Measurements from ENCODE around the gene SHROOM1.

SHROOM1 gene, protein sequence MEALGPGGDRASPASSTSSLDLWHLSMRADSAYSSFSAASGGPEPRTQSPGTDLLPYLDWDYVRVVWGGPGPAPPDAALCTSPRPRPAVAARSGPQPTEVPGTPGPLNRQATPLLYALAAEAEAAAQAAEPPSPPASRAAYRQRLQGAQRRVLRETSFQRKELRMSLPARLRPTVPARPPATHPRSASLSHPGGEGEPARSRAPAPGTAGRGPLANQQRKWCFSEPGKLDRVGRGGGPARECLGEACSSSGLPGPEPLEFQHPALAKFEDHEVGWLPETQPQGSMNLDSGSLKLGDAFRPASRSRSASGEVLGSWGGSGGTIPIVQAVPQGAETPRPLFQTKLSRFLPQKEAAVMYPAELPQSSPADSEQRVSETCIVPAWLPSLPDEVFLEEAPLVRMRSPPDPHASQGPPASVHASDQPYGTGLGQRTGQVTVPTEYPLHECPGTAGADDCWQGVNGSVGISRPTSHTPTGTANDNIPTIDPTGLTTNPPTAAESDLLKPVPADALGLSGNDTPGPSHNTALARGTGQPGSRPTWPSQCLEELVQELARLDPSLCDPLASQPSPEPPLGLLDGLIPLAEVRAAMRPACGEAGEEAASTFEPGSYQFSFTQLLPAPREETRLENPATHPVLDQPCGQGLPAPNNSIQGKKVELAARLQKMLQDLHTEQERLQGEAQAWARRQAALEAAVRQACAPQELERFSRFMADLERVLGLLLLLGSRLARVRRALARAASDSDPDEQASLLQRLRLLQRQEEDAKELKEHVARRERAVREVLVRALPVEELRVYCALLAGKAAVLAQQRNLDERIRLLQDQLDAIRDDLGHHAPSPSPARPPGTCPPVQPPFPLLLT

DNA sequence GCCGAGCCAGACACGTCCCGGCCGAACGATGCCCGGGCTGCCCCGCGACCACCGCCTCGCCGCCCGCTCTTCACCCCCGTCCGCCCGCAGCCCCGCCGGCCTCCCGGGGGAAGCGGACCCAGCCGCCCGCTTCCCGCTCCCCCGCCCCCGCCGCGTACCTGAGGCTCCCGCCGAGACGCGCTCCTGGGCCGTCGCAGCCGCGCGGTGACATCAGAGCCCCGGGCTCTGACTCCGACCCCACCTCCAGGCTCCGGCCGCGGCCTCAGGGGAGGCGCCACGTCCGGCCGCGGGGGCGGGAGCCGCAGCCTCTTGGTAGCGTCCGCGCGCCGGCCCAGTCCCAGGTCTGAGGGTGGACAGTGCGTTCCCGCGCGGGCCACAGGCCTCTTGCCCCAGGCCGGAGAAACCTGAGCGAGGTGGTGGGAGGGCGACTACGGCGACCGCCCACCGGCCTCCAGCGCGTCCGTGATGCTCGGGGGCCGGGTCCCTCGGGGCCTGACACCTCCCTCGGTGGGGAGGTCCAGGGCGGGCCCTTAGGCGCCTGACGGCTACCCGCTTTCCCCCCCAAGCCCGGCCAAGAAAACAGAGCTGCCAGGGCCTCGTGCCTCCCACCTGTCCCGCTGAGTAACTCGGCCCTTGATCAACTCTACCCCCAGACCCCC is at the start of gene SHROOM1:
TSS of gene SHROOM1 (minus strand) at position 212 of the 659 bp plus-strand sequence. CDS start 4,507 bp downstream, outside the sequence.
- H3K4me1 Mint-ChIP-seq: peaks cover 11% of the 10 kb centered on the region
- H3K36me3 Mint-ChIP-seq: no peaks in the 10 kb centered on the region
- H3K27ac Mint-ChIP-seq: no peak within 1 kb of the TSS
- H3K9me3 Mint-ChIP-seq: no peaks in the 10 kb centered on the region
- peak within 1 kb of the TSS; percentile 93 for H3K4me3 Mint-ChIP-seq
- peaks cover 34% of the 10 kb centered on the region for H3K27me3 Mint-ChIP-seq

DNA sequence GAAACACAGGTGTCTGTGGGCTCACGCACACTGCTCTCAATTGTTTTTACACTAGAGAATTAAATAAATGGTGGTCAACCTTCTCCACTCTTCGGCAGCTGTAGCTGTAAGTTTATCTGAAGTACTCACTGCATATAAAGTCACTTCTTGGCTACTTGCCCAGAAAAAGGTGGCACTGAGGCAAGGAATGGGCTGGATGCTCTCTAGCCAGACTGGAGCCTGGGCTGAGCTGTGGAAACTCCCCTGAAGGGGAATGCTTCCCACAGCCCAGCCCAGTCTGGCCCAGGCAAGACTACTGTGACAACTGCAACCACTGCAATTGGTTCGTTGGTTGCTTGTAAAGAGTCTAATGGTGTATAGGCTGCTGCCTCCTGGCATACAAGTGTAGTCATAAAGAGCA is 47.5 kb upstream of the SHROOM1 start:
- H3K27ac Mint-ChIP-seq: peak overlapping the region; percentile 23

DNA sequence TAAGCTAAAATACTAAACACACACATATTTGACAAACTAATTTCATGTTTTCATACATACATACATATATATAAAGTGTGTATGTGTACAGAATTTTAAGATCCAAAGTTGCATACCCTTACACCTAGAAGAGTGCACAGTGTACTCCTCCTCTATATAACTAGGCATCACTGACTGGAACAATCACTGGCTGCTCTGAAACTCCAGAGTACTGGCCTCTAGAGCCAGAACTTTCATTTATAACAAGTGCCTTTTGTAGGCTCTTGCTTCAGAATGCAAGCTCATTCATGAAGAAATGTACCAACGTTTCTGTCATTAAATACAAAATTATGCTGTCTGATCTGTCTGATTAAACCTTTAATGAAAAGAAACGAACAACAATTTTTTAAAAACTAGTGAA is 47.0 kb upstream of the SHROOM1 start:
- Mint-ChIP-seq H3K36me3 (peaks cover 4% of the 10 kb centered on the region), H3K27ac (no peak overlapping the region), H3K9me3 (no peaks in the 10 kb centered on the region), H3K4me3 (no peak overlapping the region), H3K4me1 (no peaks in the 10 kb centered on the region), H3K27me3 (no peaks in the 10 kb centered on the region)

More for the DNA sequence above, 47.5 kb upstream of the SHROOM1 start:
- Mint-ChIP-seq H3K9me3 (no peaks in the 10 kb centered on the region), H3K4me1 (no peaks in the 10 kb centered on the region), H3K36me3 (peaks cover 5% of the 10 kb centered on the region), H3K27me3 (no peaks in the 10 kb centered on the region), H3K4me3 (no peak overlapping the region)

- Mint-ChIP-seq H3K4me1 (no peaks in the 10 kb centered on the region), H3K36me3 (peaks cover 4% of the 10 kb centered on the region)
Observed at GRCh38 chr5:132876020-132876759, 45.7 kb upstream of the SHROOM1 start.

GRCh38 chr5:132873930-132874271 is 43.5 kb upstream of the SHROOM1 start:
- no peaks in the 10 kb centered on the region for H3K9me3 Mint-ChIP-seq
- no peak overlapping the region for H3K27ac Mint-ChIP-seq
- peaks cover under 1% of the 10 kb centered on the region for H3K4me1 Mint-ChIP-seq
- peaks cover 5% of the 10 kb centered on the region for H3K36me3 Mint-ChIP-seq
- H3K4me3 Mint-ChIP-seq: no peak overlapping the region
- H3K27me3 Mint-ChIP-seq: no peaks in the 10 kb centered on the region

More at GRCh38 chr5:132876020-132876759, 45.7 kb upstream of the SHROOM1 start:
- Mint-ChIP-seq H3K9me3 (no peaks in the 10 kb centered on the region), H3K27me3 (no peaks in the 10 kb centered on the region), H3K27ac (no peak overlapping the region), H3K4me3 (no peak overlapping the region)

DNA sequence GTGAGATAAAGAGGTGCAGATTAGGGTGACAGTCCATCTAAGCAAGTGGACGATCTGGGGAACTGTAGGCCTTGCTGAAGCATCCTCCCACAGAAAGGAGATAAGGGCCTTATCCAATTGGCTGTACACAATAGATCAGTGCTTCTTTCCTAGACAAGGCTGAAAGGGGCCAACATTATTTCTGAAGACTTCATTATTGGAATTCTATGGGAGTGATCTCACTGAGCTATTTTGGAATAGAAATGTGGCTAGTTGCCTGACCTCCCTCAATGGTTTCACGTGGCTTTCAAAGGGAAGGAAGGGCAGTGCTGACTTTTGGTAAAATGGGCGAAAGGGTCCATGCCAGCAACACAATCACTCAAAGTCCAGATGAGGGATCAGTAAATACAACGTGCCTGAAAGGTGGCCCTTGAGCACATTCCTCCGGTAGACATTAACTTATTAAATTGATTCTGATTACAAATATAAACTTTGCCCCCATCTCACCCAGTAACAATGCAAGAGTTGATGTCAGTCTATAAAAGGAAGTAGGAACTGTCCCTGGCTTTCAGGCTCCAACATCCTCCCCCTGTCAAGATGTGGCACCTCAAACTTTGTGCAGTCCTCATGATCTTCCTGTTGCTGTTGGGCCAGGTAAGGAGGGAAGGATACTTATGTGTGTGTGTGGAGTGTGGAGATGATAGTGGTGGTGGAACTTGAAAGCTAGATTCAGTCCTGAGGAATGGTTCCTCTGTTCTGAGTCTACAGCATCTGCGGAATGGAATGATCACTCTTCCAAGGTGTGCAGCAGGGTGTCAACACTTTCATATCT is 42.9 kb upstream of the SHROOM1 start, which contains the start of gene LEAP2:
TSS of gene LEAP2 (plus strand) at position 550 of the 811 bp plus-strand sequence. CDS start at position 577, 27 bp downstream.
- H3K4me1 Mint-ChIP-seq: peaks cover 6% of the 10 kb centered on the region

GRCh38 chr5:132872788-132873118 is 42.3 kb upstream of the SHROOM1 start:
- Mint-ChIP-seq H3K36me3 (peaks cover 5% of the 10 kb centered on the region), H3K4me3 (no peak overlapping the region), H3K9me3 (no peaks in the 10 kb centered on the region), H3K27ac (peak overlapping the region; percentile 52), H3K27me3 (no peaks in the 10 kb centered on the region), H3K4me1 (peaks cover 11% of the 10 kb centered on the region)

More for the DNA sequence above, 42.9 kb upstream of the SHROOM1 start, which contains the start of gene LEAP2:
- peak within 1 kb of the TSS; percentile 52 for H3K27ac Mint-ChIP-seq
- no peaks in the 10 kb centered on the region for H3K9me3 Mint-ChIP-seq
- H3K36me3 Mint-ChIP-seq: peaks cover 8% of the 10 kb centered on the region
- H3K27me3 Mint-ChIP-seq: no peaks in the 10 kb centered on the region
- H3K4me3 Mint-ChIP-seq: no peak within 1 kb of the TSS

DNA sequence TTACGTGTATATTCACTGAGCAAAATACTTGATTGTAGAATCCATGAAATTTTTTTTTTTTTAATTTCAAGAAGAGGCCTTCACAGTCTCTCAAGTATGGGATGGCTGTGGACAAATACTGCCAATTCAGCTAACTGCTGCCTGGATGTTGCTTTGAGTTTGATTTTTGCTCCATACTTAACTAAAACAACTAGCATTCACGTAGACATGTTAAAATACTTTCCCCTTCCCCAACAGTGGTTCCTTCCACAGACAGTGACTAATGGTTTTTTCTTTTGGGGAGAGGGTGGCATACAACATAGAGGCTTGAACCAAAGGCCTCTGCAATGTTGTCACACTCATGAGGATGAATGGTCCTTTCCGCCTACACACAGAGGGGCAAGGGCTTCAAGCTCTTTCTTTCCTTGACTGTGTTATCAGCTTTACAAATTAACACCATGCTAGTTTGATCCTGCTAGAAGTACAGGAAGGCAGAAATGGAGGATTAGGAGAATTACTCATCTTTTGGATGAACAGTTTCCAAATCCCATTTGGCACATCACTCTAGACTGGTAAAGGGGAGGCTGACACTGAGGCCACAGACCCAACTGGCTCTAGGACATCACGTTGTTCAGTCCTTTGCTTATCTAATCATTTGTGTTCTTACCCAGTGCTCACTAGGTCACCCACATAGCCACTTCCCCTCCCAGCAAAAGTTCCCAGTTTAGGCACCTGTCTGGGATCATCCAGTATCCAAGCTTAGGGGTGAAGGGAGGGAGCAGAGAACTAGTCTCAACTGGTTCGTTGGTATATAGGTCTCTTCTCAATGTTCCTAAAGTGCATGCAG is 41.2 kb upstream of the SHROOM1 start:
- Mint-ChIP-seq H3K4me3 (no peak overlapping the region), H3K4me1 (peaks cover 18% of the 10 kb centered on the region), H3K36me3 (peaks cover 12% of the 10 kb centered on the region), H3K27ac (no peak overlapping the region), H3K9me3 (no peaks in the 10 kb centered on the region), H3K27me3 (no peaks in the 10 kb centered on the region)

DNA sequence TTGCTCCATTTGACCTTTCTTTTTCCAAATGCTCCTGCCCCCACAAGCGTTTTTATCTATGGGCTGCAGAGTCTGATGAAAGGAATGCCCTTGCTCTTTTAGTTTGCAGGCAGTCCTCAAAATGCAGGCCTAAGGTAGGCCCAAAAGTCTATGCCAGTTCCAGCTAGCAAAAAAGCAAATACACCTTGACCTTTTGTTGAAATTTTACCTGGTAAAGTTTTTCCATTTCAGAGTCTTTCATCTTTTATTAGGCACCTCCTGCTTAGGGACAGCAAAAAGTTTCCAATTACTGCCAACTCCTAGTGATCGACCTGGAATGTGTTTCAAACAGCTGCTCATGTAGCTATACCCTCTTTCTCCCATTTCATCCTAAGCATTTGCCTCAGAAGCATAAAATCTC is 40.4 kb upstream of the SHROOM1 start:
- Mint-ChIP-seq H3K9me3 (no peaks in the 10 kb centered on the region), H3K36me3 (peaks cover 14% of the 10 kb centered on the region), H3K4me1 (peaks cover 25% of the 10 kb centered on the region), H3K27ac (peak overlapping the region; percentile 61), H3K27me3 (no peaks in the 10 kb centered on the region), H3K4me3 (no peak overlapping the region)

- Mint-ChIP-seq H3K9me3 (no peaks in the 10 kb centered on the region), H3K27me3 (no peaks in the 10 kb centered on the region), H3K4me1 (peaks cover 32% of the 10 kb centered on the region), H3K27ac (peak overlapping the region; percentile 79), H3K4me3 (peak overlapping the region; percentile 58), H3K36me3 (peaks cover 14% of the 10 kb centered on the region)
Observed at GRCh38 chr5:132868754-132869153, 38.3 kb upstream of the SHROOM1 start.

DNA sequence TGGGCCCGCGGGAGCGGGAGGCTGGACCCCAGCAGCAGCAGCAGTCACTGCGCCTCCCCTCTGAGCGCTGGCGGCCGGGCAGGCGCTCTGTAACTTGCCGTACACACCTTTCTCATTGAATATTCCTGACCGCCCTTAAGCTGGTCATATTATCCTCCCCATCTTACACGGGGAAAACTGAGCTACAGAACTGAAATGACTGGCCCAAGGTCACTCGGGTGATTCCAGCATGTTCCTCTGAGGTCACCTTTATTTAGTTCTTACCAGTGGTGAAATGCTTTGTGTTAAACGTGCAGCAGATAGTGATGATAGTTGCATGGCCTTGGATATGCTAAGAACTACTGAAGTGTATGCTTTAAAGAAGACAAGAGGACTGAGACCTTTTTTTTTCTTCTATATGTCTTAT is 36.6 kb upstream of the SHROOM1 start:
- Mint-ChIP-seq H3K27me3 (no peaks in the 10 kb centered on the region), H3K4me1 (peaks cover 32% of the 10 kb centered on the region), H3K4me3 (peak overlapping the region; percentile 97), H3K9me3 (no peaks in the 10 kb centered on the region), H3K27ac (peak overlapping the region; percentile 98), H3K36me3 (peaks cover 14% of the 10 kb centered on the region)

GRCh38 chr5:132866342-132867045 is 36.0 kb upstream of the SHROOM1 start, which contains the start of the genes GDF9 and UQCRQ:
Gene GDF9, minus strand, starts transcription at chr5:132866469. Its CDS starts 1,936 bp downstream, at chr5:132864533.
Gene UQCRQ, plus strand, starts transcription at chr5:132866642. Its CDS starts 240 bp downstream, at chr5:132866882.
- H3K9me3 Mint-ChIP-seq: no peaks in the 10 kb centered on the region
- H3K27ac Mint-ChIP-seq: peak within 1 kb of the TSS; percentile 98
- H3K4me1 Mint-ChIP-seq: peaks cover 32% of the 10 kb centered on the region
- H3K4me3 Mint-ChIP-seq: peak within 1 kb of the TSS; percentile 97
- H3K27me3 Mint-ChIP-seq: no peaks in the 10 kb centered on the region
- peaks cover 14% of the 10 kb centered on the region for H3K36me3 Mint-ChIP-seq
